SK-N-SH (cell line): ENCODE measurements around the gene TMEM54. TPM values are rescaled to one million over a fixed set of nuclear protein-coding genes. Genes with fewer than 3 reads are reported as not detected.

Experiments used
- CTCF ChIA-PET: fragments of 300-600, 350-600 bp; formaldehyde crosslinking; extraction: SDS; loops from one replicate; lab custom pipeline; 2021; lab: Yijun Ruan, JAX
- POLR2A ChIA-PET: fragments of 350-600 bp; sonication (Branson Sonifier 250); formaldehyde crosslinking; extraction: SDS; loops from one replicate; lab custom pipeline; 2020; ENCODE audit warnings: antibody characterized with exemption, inconsistent platforms; lab: Yijun Ruan, JAX
- DNase-seq: peaks from one replicate; pipeline ENCODE4 v3.0.0; 2012
- H2AFZ ChIP-seq: fragments of 200-600 bp; sonication (generic); 2 replicates; pipeline ENCODE4 v1.8.1; 2016; ENCODE audit warnings: antibody characterized with exemption, mild to moderate bottlenecking, low read depth
- H3F3A ChIP-seq: fragments of 200-600 bp; sonication (generic); replicated peaks from 2 replicates; pipeline ENCODE3; 2016; ENCODE audit warnings: antibody characterized with exemption, mild to moderate bottlenecking; ENCODE audit not compliant: insufficient read depth
- H3K27ac ChIP-seq, 2 experiments: fragments of 200-500 bp in 1 of 2; fragments of 200-600 bp in 1 of 2; sonication (Bioruptor generic) in 1 of 2; sonication (generic), shearing (Covaris generic) in 1 of 2; 2 replicates each; pipeline versions ENCODE4 v1.5.1 to v1.6.1; 2014 to 2016; ENCODE audit warnings: low read depth in 2 of 2, inconsistent platforms in 1 of 2, low read length in 1 of 2, mild to moderate bottlenecking in 1 of 2, mixed read lengths in 1 of 2
- H3K27me3 ChIP-seq: fragments of 200-600 bp; sonication (generic), shearing (Covaris generic); 2 replicates; pipeline ENCODE4 v1.6.1; 2016; ENCODE audit warnings: mixed run types; ENCODE audit not compliant: insufficient read depth
- H3K36me3 ChIP-seq, 2 experiments: fragments of 200-500 bp in 1 of 2; fragments of 200-600 bp in 1 of 2; sonication (Bioruptor generic) in 1 of 2; sonication (generic) in 1 of 2; replicated peaks in 1 of 2; 2 replicates each; pipeline versions ENCODE3 to v1.5.1; 2014 to 2016; ENCODE audit warnings: low read length in 1 of 2, mild to moderate bottlenecking in 1 of 2; ENCODE audit not compliant: insufficient read depth in 2 of 2, control insufficient read depth in 1 of 2
- H3K4me1 ChIP-seq, 2 experiments: fragments of 200-500 bp in 1 of 2; fragments of 200-600 bp in 1 of 2; sonication (Bioruptor generic) in 1 of 2; sonication (generic), shearing (Covaris generic) in 1 of 2; 2 replicates each; pipeline versions ENCODE4 v1.5.1 to v1.6.1; 2014 to 2016; ENCODE audit warnings: low read depth in 1 of 2, low read length in 1 of 2, mixed run types in 1 of 2; ENCODE audit not compliant: insufficient read depth in 2 of 2, control insufficient read depth in 1 of 2
- H3K4me2 ChIP-seq: fragments of 200-600 bp; sonication (generic), shearing (Covaris generic); 2 replicates; pipeline ENCODE4 v1.6.1; 2017; ENCODE audit warnings: mixed run types
- H3K4me3 ChIP-seq, 2 experiments: fragments of 200-500 bp in 1 of 2; fragments of 200-600 bp in 1 of 2; sonication (Bioruptor generic) in 1 of 2; sonication (generic), shearing (Covaris generic) in 1 of 2; 2 replicates each; pipeline versions ENCODE4 v1.5.1 to v1.8.1; 2014 to 2016; ENCODE audit warnings: low read depth in 2 of 2, inconsistent platforms in 1 of 2, low read length in 1 of 2, mild to moderate bottlenecking in 1 of 2, mixed read lengths in 1 of 2, moderate library complexity in 1 of 2
- H3K79me2 ChIP-seq: fragments of 200-600 bp; sonication (generic); 2 replicates; pipeline ENCODE4 v1.8.1; 2017; ENCODE audit warnings: mild to moderate bottlenecking; ENCODE audit not compliant: insufficient read depth
- H3K9ac ChIP-seq: fragments of 200-600 bp; sonication (generic); 2 replicates; pipeline ENCODE4 v1.6.1; 2017; ENCODE audit warnings: mixed run types
- H3K9me2 ChIP-seq: fragments of 200-600 bp; sonication (generic); 2 replicates; pipeline ENCODE4 v1.6.1; 2017; ENCODE audit warnings: mixed run types
- H3K9me3 ChIP-seq: fragments of 200-600 bp; sonication (generic); 2 replicates; pipeline ENCODE4 v1.6.1; 2017; ENCODE audit warnings: mixed run types, mild to moderate bottlenecking, moderate library complexity
- H4K20me1 ChIP-seq: fragments of 200-600 bp; sonication (generic); 2 replicates; pipeline ENCODE4 v1.6.1; 2017; ENCODE audit warnings: mild to moderate bottlenecking, mixed run types; ENCODE audit not compliant: insufficient read depth
- EP300 ChIP-seq, 2 experiments: IDR thresholded peaks; 2 replicates each; pipeline versions ENCODE4 v1.4.0 to v1.6.1; 2012; ENCODE audit warnings: borderline replicate concordance in 1 of 2, low read depth in 1 of 2, low read length in 1 of 2
- EZH2phosphoT487 ChIP-seq: fragments of 200-600 bp; sonication (generic); IDR thresholded peaks from 2 replicates; pipeline ENCODE4 v1.6.1; 2017; ENCODE audit warnings: low read depth, mixed run types, mild to moderate bottlenecking, antibody characterized with exemption, moderate library complexity, borderline replicate concordance
- FOSL2 ChIP-seq: IDR thresholded peaks from 2 replicates; pipeline ENCODE4 v1.4.0; 2012; ENCODE audit warnings: low read depth, mild to moderate bottlenecking, moderate library complexity, borderline replicate concordance
- GATA2 ChIP-seq: sonication (generic); formaldehyde crosslinking; IDR thresholded peaks from 2 replicates; pipeline ENCODE4 v1.5.0; 2020; ENCODE audit warnings: mild to moderate bottlenecking, missing genetic modification reagents
- IRF3 ChIP-seq: fragments of 150-350 bp; IDR thresholded peaks from 2 replicates; pipeline ENCODE4 v1.6.1; 2016; ENCODE audit warnings: mild to moderate bottlenecking, low read depth, low read length
- MEF2A ChIP-seq: IDR thresholded peaks from 2 replicates; pipeline ENCODE4 v1.4.0; 2012; ENCODE audit warnings: low read depth, borderline replicate concordance
- MXI1 ChIP-seq: IDR thresholded peaks from 2 replicates; pipeline ENCODE4 v1.6.1; 2012; ENCODE audit warnings: mild to moderate bottlenecking, low read depth, low read length, improper control_type of control experiment
- NFIC ChIP-seq: IDR thresholded peaks from 2 replicates; pipeline ENCODE4 v1.4.0; 2012; ENCODE audit warnings: borderline replicate concordance
- RCOR1 ChIP-seq: fragments of 150-350 bp; IDR thresholded peaks from 2 replicates; pipeline ENCODE4 v1.6.1; 2017; ENCODE audit warnings: antibody characterized with exemption, low read length
- TAF1 ChIP-seq: IDR thresholded peaks from 2 replicates; pipeline ENCODE4 v1.6.1; 2012; ENCODE audit warnings: low read depth, mild to moderate bottlenecking, low read length, moderate library complexity, borderline replicate concordance
- USF2 ChIP-seq: fragments of 150-350 bp; IDR thresholded peaks from 2 replicates; pipeline ENCODE4 v1.6.1; 2017; ENCODE audit warnings: antibody characterized with exemption, low read length, low read depth, borderline replicate concordance
- WGBS: methylation state at CpG from one replicate; pipeline ENCODE4 v1.1.6; 2017; ENCODE audit warnings: low lambda C conversion rate; 5-methylcytosine and 5-hydroxymethylcytosine counted together
- polyA plus RNA-seq, 3 experiments: library from polyadenylated mRNA; depleted of rRNA; stranded (reverse); fragments of >200 nt; gene quantifications; 2 replicates each; pipeline ENCODE4 v1.2.3, GENCODE V29; 2012
- TF ChIP-seq, protein P1 (sequence below): IDR thresholded peaks from 2 replicates; pipeline ENCODE4 v1.4.0; 2012; ENCODE audit warnings: low read depth, borderline replicate concordance

TMEM54 gene
- polyA plus RNA-seq, 1 of the 3 experiments (the other 2 are of a cell fraction), result 66.6 TPM

GRCh38 chr1:32920833-32921232, 19.6 kb upstream of the TMEM54 start (continued):
- TF ChIP-seq, protein P1, sequence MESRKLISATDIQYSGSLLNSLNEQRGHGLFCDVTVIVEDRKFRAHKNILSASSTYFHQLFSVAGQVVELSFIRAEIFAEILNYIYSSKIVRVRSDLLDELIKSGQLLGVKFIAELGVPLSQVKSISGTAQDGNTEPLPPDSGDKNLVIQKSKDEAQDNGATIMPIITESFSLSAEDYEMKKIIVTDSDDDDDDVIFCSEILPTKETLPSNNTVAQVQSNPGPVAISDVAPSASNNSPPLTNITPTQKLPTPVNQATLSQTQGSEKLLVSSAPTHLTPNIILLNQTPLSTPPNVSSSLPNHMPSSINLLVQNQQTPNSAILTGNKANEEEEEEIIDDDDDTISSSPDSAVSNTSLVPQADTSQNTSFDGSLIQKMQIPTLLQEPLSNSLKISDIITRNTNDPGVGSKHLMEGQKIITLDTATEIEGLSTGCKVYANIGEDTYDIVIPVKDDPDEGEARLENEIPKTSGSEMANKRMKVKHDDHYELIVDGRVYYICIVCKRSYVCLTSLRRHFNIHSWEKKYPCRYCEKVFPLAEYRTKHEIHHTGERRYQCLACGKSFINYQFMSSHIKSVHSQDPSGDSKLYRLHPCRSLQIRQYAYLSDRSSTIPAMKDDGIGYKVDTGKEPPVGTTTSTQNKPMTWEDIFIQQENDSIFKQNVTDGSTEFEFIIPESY, result no peak
- no peak for TF ChIP-seq RCOR1

- CTCF ChIA-PET, result interaction anchor here (0.9 to 2.7 kb wide), 6 partner anchors 14 to 208 kb away, joined by 3 to 12 read pairs (median 5); no protein-coding TSS in a partner anchor
- WGBS, result 87% methylated on average over 11 of the region's 11 CpGs
- no peaks in the 10 kb centered on the region for H3K9me2 ChIP-seq
- TF ChIP-seq, protein P1, result no peak
- TF ChIP-seq GATA2 (CRISPR knock-in tag) (no peak), EP300 (IDR thresholded peaks at IDR 0.05; ENCODE audit: borderline replicate concordance in 1 of 2, low read depth in 1 of 2, low read length in 1 of 2) (no peak), MXI1 (no peak), FOSL2 (peak; percentile 12; the same call in 1 of the 2 replicates), RCOR1 (no peak)
- H4K20me1 ChIP-seq, result no peaks in the 10 kb centered on the region
- no peak for DNase-seq
- H3K4me2 ChIP-seq, result peak overlapping the region; percentile 24; the same call in 1 of the 2 replicates
- POLR2A ChIA-PET, result no interaction called here
- no peaks in the 10 kb centered on the region for H3K79me2 ChIP-seq
- H2AFZ ChIP-seq, result peak overlapping the region; percentile 59
- peaks cover 7% of the 10 kb centered on the region for H3F3A ChIP-seq
- no peak overlapping the region for H3K4me3 ChIP-seq
- no peak overlapping the region for H3K9ac ChIP-seq
- 0 out of 4 replicates have a peak overlapping the region, but pooled peaks of 1 of the 2 experiments have one; percentile 31 for H3K27ac ChIP-seq
- peaks cover 0 to 11% of the 10 kb centered on the region in 2 experiments; a peak in 1 of 4 replicates for H3K4me1 ChIP-seq
- no peaks in the 10 kb centered on the region for H3K9me3 ChIP-seq
- no peaks in the 10 kb centered on the region for H3K27me3 ChIP-seq
- no peaks in the 10 kb centered on the region for H3K36me3 ChIP-seq
These were observed 18.9 kb upstream of the TMEM54 start for GRCh38 chr1:32919811-32920733.

DNA sequence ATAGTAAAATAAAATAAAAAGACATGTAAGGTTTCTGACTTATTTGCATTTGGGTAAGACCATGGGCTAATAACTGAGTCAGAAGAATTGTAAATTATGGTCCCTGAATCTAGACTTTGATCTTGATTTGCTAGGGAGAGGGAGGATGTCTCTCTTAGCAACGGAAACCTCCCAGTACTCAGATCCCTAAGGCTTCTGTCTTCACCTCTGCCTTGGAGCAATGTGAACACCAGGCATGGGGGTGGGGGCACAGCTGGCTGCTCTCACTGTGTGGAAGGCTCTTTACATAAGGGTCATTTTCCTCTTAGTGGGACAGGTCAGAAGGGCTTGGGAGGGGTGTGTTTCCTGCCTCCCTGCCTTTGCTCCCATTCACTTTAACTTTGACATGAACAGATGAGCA, 17.0 kb upstream of the TMEM54 start:
- 33% methylated on average over 1 of the region's 1 CpG for WGBS
- no peak overlapping the region for H3K9ac ChIP-seq
- no peak overlapping the region for H3K4me3 ChIP-seq
- CTCF ChIA-PET, result no interaction called here
- no peak overlapping the region for H3K27ac ChIP-seq
- POLR2A ChIA-PET, result no interaction called here
- DNase-seq, result no peak
- H3K9me3 ChIP-seq, result no peaks in the 10 kb centered on the region
- peaks cover 7% of the 10 kb centered on the region for H3F3A ChIP-seq
- peaks cover 0 to 11% of the 10 kb centered on the region in 2 experiments; a peak in 1 of 4 replicates for H3K4me1 ChIP-seq
- H3K27me3 ChIP-seq, result no peaks in the 10 kb centered on the region
- H3K79me2 ChIP-seq, result no peaks in the 10 kb centered on the region
- H3K4me2 ChIP-seq, result no peak overlapping the region
- no peaks in the 10 kb centered on the region for H4K20me1 ChIP-seq
- no peak overlapping the region for H2AFZ ChIP-seq
- H3K9me2 ChIP-seq, result no peaks in the 10 kb centered on the region
- H3K36me3 ChIP-seq, result no peaks in the 10 kb centered on the region
- no peak for TF ChIP-seq MXI1
- no peak for TF ChIP-seq NFIC
- TF ChIP-seq RCOR1, result no peak
- TF ChIP-seq EZH2phosphoT487, result no peak
- TF ChIP-seq USF2, result no peak
- TF ChIP-seq IRF3, result no peak
- TF ChIP-seq TAF1, result no peak
- TF ChIP-seq MEF2A, result no peak
